ENCODE measurements around the gene TTC31.
A peak's percentile ranks its signal among the peaks of the same experiment; 100 is the strongest.

The TTC31 gene

DNA sequence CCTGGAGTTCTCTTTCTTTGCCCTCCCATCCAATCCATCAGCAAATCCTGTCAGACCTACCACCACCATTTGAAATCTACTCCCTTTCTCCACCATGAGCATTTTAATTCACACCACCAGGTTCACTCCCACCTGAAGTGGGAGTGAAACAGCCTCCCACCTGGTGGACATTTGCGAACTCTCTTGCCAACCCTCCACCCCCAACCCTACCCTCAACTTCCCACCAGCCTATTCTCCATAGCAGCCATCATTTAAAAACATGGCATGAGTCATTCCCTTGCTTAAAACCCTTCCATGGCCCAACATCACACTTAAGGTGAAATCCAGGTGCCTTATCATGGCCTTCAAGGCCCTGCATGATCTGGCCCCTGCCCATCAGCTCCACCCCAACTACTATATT is 44.6 kb upstream of the TTC31 start:
- no peaks in the 10 kb centered on the region for H3K9me3 ChIP-seq (ENCODE audit: insufficient read depth, low read length)
- no peak overlapping the region for H3K4me2 ChIP-seq (ENCODE audit: low read length)
- H3K79me2 ChIP-seq (ENCODE audit: low read length) = no peaks in the 10 kb centered on the region
- no peaks in the 10 kb centered on the region for H4K20me1 ChIP-seq (ENCODE audit: insufficient read depth, low read length)
- no peak overlapping the region for H3K9ac ChIP-seq (ENCODE audit: low read length)
- H3K27ac ChIP-seq (ENCODE audit: low read length) = no peak overlapping the region
- H3K4me3 ChIP-seq (ENCODE audit: low read length) = no peak overlapping the region
- no peak overlapping the region for H2AFZ ChIP-seq (ENCODE audit: low read depth, low read length)
- no peak for TF ChIP-seq EZH2phosphoT487 (IDR thresholded peaks at IDR 0.05; ENCODE audit: low read depth)
- TF ChIP-seq, protein P1, sequence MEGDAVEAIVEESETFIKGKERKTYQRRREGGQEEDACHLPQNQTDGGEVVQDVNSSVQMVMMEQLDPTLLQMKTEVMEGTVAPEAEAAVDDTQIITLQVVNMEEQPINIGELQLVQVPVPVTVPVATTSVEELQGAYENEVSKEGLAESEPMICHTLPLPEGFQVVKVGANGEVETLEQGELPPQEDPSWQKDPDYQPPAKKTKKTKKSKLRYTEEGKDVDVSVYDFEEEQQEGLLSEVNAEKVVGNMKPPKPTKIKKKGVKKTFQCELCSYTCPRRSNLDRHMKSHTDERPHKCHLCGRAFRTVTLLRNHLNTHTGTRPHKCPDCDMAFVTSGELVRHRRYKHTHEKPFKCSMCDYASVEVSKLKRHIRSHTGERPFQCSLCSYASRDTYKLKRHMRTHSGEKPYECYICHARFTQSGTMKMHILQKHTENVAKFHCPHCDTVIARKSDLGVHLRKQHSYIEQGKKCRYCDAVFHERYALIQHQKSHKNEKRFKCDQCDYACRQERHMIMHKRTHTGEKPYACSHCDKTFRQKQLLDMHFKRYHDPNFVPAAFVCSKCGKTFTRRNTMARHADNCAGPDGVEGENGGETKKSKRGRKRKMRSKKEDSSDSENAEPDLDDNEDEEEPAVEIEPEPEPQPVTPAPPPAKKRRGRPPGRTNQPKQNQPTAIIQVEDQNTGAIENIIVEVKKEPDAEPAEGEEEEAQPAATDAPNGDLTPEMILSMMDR (IDR thresholded peaks at IDR 0.05; ENCODE audit: low read depth, low read length) = no peak
- peaks cover 35% of the 10 kb centered on the region for H3K4me1 ChIP-seq (ENCODE audit: low read length)
- no peaks in the 10 kb centered on the region for H3K27me3 ChIP-seq (ENCODE audit: low read depth, low read length)
- no peaks in the 10 kb centered on the region for H3K36me3 ChIP-seq (replicated peaks; ENCODE audit: low read depth, low read length)

DNA sequence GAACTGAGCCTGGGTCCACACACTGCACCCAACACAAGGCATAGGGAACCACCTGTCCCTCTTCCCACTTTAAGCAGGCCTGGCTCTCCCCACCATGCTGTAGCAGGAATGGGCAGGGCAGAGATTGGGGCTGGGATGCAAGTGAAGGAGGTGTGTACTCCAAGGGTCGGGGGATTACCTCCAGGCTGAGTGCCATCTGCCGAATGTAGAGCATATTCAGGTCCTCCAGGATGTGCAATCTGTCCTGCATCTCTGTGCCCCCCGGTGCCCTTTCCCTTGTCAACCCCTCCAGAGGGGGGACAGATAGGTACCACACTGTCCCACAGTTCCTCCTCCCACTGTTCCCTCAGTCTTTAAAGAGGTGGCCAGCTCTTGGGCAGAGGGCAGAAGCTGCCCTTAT is 43.5 kb upstream of the TTC31 start:
- no peaks in the 10 kb centered on the region for H3K79me2 ChIP-seq (ENCODE audit: low read length)
- peak overlapping the region; percentile 82 for H3K4me3 ChIP-seq (ENCODE audit: low read length)
- H3K4me2 ChIP-seq (ENCODE audit: low read length) = peak overlapping the region; percentile 94
- H2AFZ ChIP-seq (ENCODE audit: low read depth, low read length) = no peak overlapping the region
- H4K20me1 ChIP-seq (ENCODE audit: insufficient read depth, low read length) = no peaks in the 10 kb centered on the region
- H3K27me3 ChIP-seq (ENCODE audit: low read depth, low read length) = no peaks in the 10 kb centered on the region
- peak overlapping the region; percentile 72; the same call in 1 of the 2 replicates for H3K9ac ChIP-seq (ENCODE audit: low read length)
- H3K9me3 ChIP-seq (ENCODE audit: insufficient read depth, low read length) = no peaks in the 10 kb centered on the region
- H3K4me1 ChIP-seq (ENCODE audit: low read length) = peaks cover 44% of the 10 kb centered on the region
- H3K36me3 ChIP-seq (replicated peaks; ENCODE audit: low read depth, low read length) = no peaks in the 10 kb centered on the region
- H3K27ac ChIP-seq (ENCODE audit: low read length) = no peak overlapping the region
- TF ChIP-seq EZH2phosphoT487 (IDR thresholded peaks at IDR 0.05; ENCODE audit: low read depth) = no peak
- TF ChIP-seq, protein P1 (IDR thresholded peaks at IDR 0.05; ENCODE audit: low read depth, low read length) = no peak

DNA sequence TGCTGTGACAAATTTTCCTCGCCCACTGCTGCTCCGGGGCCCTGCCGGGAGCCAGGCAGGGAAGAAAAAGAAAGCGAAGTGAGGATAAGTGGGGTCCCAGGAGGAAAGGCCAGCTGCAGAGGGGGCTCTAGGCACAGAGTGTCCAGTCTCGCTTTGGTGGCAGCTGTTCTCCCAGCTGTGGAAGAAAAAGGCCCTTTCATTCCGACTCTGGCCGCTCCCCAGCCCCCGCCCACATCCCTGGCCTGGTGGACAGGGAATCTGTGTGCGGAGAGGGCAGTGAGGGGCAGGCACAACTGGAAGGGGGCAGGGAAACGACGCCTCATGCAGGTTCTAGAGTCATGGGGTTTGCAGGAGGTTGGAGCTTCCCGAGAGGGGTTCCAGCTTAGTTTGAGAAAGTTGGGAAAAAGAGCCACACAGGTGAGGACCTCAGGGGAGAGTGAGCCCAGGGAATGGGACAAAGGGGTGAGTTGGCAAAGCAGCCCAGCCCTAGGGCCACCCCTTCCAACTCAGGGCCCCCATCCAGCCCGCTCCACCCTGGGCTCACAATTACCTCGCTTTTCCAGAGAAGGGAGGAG is 43.0 kb upstream of the TTC31 start:
- TF ChIP-seq EZH2phosphoT487 (IDR thresholded peaks at IDR 0.05; ENCODE audit: low read depth) = no peak
- TF ChIP-seq, protein P1 (IDR thresholded peaks at IDR 0.05; ENCODE audit: low read depth, low read length) = no peak
- H3K36me3 ChIP-seq (replicated peaks; ENCODE audit: low read depth, low read length) = no peaks in the 10 kb centered on the region
- H3K4me1 ChIP-seq (ENCODE audit: low read length) = peaks cover 49% of the 10 kb centered on the region
- H3K27me3 ChIP-seq (ENCODE audit: low read depth, low read length) = no peaks in the 10 kb centered on the region
- peak overlapping the region; percentile 82 for H3K4me3 ChIP-seq (ENCODE audit: low read length)
- no peaks in the 10 kb centered on the region for H3K9me3 ChIP-seq (ENCODE audit: insufficient read depth, low read length)
- H3K27ac ChIP-seq (ENCODE audit: low read length) = no peak overlapping the region
- H3K79me2 ChIP-seq (ENCODE audit: low read length) = no peaks in the 10 kb centered on the region
- H3K9ac ChIP-seq (ENCODE audit: low read length) = peak overlapping the region; percentile 72
- H4K20me1 ChIP-seq (ENCODE audit: insufficient read depth, low read length) = no peaks in the 10 kb centered on the region
- H2AFZ ChIP-seq (ENCODE audit: low read depth, low read length) = peak overlapping the region; percentile 51; the same call in 1 of the 2 replicates
- peak overlapping the region; percentile 94 for H3K4me2 ChIP-seq (ENCODE audit: low read length)

DNA sequence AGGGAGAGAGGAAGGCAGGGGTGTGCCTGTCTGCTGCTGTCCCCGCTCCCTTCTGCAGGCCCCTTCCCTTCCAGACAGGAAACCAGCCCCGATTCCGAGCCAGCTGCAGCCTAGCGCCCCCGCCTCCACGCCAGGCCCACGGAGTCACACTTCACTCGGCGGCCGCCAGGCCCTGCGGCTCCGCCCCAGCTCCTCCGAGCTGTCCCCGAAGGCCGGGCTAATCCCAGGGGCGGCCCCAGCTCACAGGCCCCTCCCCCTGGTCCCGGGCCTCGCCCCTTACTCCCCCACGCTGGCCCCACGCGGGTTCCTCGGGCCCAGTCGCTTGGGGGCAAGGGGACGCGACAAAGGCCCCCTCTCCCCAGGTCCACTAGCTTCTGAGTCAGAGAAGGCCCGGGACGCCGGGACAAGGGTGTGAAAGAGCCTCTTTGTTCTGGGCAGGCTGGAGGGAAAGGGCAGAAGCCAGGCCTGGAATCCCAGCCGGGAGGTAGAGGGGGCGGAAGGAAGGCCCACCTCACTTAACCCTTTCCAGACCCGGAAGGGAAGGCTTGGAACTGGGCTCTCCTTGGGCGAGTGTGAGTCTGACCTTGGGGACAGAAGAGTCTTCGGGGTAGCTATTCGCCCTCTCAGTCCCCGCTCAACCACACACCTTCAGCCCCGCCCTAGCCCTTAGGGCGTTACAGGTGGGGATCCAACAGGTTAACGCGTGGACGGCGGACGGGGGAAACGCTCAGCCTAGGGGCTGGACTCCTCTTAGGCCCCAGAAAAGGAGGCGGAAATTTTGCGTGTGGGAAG is 42.3 kb upstream of the TTC31 start:
- H3K27me3 ChIP-seq (ENCODE audit: low read depth, low read length) = no peaks in the 10 kb centered on the region
- H3K27ac ChIP-seq (ENCODE audit: low read length) = peak overlapping the region; percentile 44
- H3K4me1 ChIP-seq (ENCODE audit: low read length) = peaks cover 53% of the 10 kb centered on the region
- no peaks in the 10 kb centered on the region for H4K20me1 ChIP-seq (ENCODE audit: insufficient read depth, low read length)
- H3K4me3 ChIP-seq (ENCODE audit: low read length) = peak overlapping the region; percentile 82
- no peak for TF ChIP-seq EZH2phosphoT487 (IDR thresholded peaks at IDR 0.05; ENCODE audit: low read depth)
- TF ChIP-seq, protein P1 (IDR thresholded peaks at IDR 0.05; ENCODE audit: low read depth, low read length) = peak; percentile 24; the same call in 1 of the 2 replicates
- H3K79me2 ChIP-seq (ENCODE audit: low read length) = no peaks in the 10 kb centered on the region
- H3K9me3 ChIP-seq (ENCODE audit: insufficient read depth, low read length) = no peaks in the 10 kb centered on the region
- H3K36me3 ChIP-seq (replicated peaks; ENCODE audit: low read depth, low read length) = no peaks in the 10 kb centered on the region
- H3K4me2 ChIP-seq (ENCODE audit: low read length) = peak overlapping the region; percentile 94
- H2AFZ ChIP-seq (ENCODE audit: low read depth, low read length) = peak overlapping the region; percentile 92
- peak overlapping the region; percentile 72 for H3K9ac ChIP-seq (ENCODE audit: low read length)

Data from OCI-LY3 (cell line).